Measurements from ENCODE around the gene DIS3L2.

DNA sequence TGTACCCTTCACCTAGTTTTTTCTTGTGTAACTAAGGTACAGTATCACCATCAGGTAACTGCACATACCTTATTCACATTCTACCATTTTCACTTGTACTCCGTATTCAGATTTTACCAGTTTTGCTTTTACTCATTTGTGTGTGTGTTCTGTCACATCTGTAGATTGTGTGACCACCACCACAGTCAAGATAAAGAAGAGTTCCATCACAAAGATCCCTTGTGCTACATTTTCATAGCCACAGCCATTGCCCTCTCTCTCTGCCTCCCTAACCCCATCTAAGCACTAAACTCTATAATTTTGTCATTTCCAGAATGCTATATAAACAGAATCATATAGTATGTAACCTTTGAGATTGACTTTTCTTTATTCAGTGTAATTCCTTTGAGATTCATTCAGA lies 23.5 kb downstream of the DIS3L2 start:
- TF ChIP-seq CTCF (IDR thresholded peaks at IDR 0.05) (no peak), POLR2AphosphoS5 (IDR thresholded peaks at IDR 0.05) (no peak)
